DND-41 (cell line): ENCODE results near the gene AMER2.

ENCODE experiments used
- ATAC-seq: fragments of 200-7000 bp; cut with Tn5 transposase; 3 replicates; pipeline ENCODE4 v1.9.1; 2021; ENCODE audit warnings: low read depth; ENCODE audit not compliant: insufficient read depth
- DNase-seq: peaks from one replicate; pipeline ENCODE4 v3.0.0-alpha.2; 2020
- H2AFZ ChIP-seq: 2 replicates; pipeline ENCODE4 v1.6.0; 2012; ENCODE audit warnings: low read depth, low read length
- H3K27ac ChIP-seq: 2 replicates; pipeline ENCODE4 v1.5.1; 2012; ENCODE audit warnings: low read length, inconsistent platforms
- H3K27me3 ChIP-seq: fragments of 200-600 bp; sonication (generic); 2 replicates; pipeline ENCODE4 v1.6.0; 2012; ENCODE audit warnings: low read length, mild to moderate bottlenecking, inconsistent platforms; ENCODE audit not compliant: insufficient read depth, poor library complexity
- H3K36me3 ChIP-seq: 2 replicates; pipeline ENCODE4 v1.5.1; 2012; ENCODE audit warnings: low read length, inconsistent platforms; ENCODE audit not compliant: insufficient read depth
- H3K4me1 ChIP-seq: 2 replicates; pipeline ENCODE4 v1.5.1; 2012; ENCODE audit warnings: mild to moderate bottlenecking, low read length; ENCODE audit not compliant: insufficient read depth
- H3K4me2 ChIP-seq: 2 replicates; pipeline ENCODE4 v1.6.0; 2012; ENCODE audit warnings: mild to moderate bottlenecking, moderate library complexity, low read length, inconsistent platforms; ENCODE audit not compliant: insufficient read depth
- H3K4me3 ChIP-seq, 2 experiments: fragments of 200-600 bp in 1 of 2; shearing (Covaris generic) in 1 of 2; 2 replicates each; pipeline ENCODE4 v1.5.1; 2012 to 2016; ENCODE audit warnings: inconsistent platforms in 2 of 2, low read length in 2 of 2, mild to moderate bottlenecking in 2 of 2, low read depth in 1 of 2, moderate library complexity in 1 of 2
- H3K79me2 ChIP-seq: 2 replicates; pipeline ENCODE4 v1.6.0; 2012; ENCODE audit warnings: low read length, inconsistent platforms; ENCODE audit not compliant: insufficient read depth
- H3K9ac ChIP-seq: 2 replicates; pipeline ENCODE4 v1.6.0; 2012; ENCODE audit warnings: low read depth, mild to moderate bottlenecking, inconsistent platforms, low read length, moderate library complexity
- H3K9me3 ChIP-seq: 2 replicates; pipeline ENCODE4 v1.5.1; 2012; ENCODE audit warnings: low read length, moderate library complexity, mild to moderate bottlenecking, inconsistent platforms; ENCODE audit not compliant: insufficient read depth, severe bottlenecking
- H4K20me1 ChIP-seq: 2 replicates; pipeline ENCODE4 v1.6.0; 2012; ENCODE audit warnings: low read length; ENCODE audit not compliant: insufficient read depth
- CTCF ChIP-seq: IDR thresholded peaks from 2 replicates; pipeline ENCODE4 v1.5.1; 2012; ENCODE audit warnings: borderline replicate concordance, low read length, moderate library complexity, mild to moderate bottlenecking; ENCODE audit not compliant: poor library complexity, severe bottlenecking; ENCODE audit errors: extremely low read depth
- EZH2 ChIP-seq: IDR thresholded peaks from 3 replicates; pipeline ENCODE4 v1.6.1; 2012; ENCODE audit warnings: borderline replicate concordance, low read depth, mild to moderate bottlenecking, moderate library complexity, low read length, inconsistent platforms; ENCODE audit not compliant: severe bottlenecking

Gene AMER2, protein sequence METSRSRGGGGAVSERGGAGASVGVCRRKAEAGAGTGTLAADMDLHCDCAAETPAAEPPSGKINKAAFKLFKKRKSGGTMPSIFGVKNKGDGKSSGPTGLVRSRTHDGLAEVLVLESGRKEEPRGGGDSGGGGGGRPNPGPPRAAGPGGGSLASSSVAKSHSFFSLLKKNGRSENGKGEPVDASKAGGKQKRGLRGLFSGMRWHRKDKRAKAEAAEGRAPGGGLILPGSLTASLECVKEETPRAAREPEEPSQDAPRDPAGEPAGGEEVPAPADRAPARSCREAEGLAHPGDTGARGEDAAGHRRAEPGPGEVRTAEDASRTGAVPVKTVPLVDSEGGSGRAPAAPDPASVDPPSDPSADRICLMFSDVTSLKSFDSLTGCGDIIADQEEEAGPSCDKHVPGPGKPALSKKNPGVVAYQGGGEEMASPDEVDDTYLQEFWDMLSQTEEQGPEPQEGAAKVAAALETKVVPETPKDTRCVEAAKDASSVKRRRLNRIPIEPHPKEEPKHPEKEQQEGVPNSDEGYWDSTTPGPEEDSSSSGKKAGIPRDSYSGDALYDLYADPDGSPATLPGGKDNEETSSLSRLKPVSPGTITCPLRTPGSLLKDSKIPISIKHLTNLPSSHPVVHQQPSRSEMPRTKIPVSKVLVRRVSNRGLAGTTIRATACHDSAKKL

GRCh38 chr13:25171517-25172302 lies at the start of gene AMER2:
TSS of gene AMER2 (minus strand) at chr13:25172288. CDS start at chr13:25171619, 669 bp downstream.
- Histone ChIP-seq H3K27me3 (peaks cover 2% of the 10 kb centered on the region), H3K36me3 (no peaks in the 10 kb centered on the region), H4K20me1 (no peaks in the 10 kb centered on the region), H3K4me2 (no peak within 1 kb of the TSS), H3K4me3 (no peak within 1 kb of the TSS), H2AFZ (no peak within 1 kb of the TSS), H3K9ac (no peak within 1 kb of the TSS), H3K79me2 (no peaks in the 10 kb centered on the region), H3K27ac (no peak within 1 kb of the TSS), H3K9me3 (no peaks in the 10 kb centered on the region), H3K4me1 (no peaks in the 10 kb centered on the region)
- ATAC-seq (no peak), DNase-seq (no peak)
- TF ChIP-seq EZH2 (no peak), CTCF (no peak)

DNA sequence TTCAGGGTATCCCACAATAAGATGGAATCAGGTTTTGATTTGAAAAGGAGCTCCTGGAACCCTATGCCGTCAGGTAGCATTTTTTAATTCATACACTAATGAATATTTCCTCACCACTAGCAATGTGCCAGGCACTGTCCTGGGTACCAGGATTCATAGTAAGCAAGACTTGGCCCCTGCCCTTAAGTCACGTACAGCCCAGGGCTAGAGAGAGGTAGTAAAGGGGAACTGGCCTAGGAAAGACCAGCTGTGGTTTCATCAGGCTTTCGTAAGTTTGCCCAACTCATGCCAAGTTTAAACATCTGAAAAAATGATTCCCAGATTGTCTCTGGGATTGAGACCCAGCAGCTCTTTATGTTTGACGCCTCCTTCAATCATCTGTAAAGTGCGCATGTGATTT lies 45.9 kb upstream of the AMER2 start:
- Histone ChIP-seq H3K4me1 (no peaks in the 10 kb centered on the region), H3K9ac (no peak overlapping the region), H3K27ac (no peak overlapping the region), H3K36me3 (no peaks in the 10 kb centered on the region), H3K27me3 (peaks cover 31% of the 10 kb centered on the region), H4K20me1 (no peaks in the 10 kb centered on the region), H3K4me3 (no peak overlapping the region), H3K9me3 (no peaks in the 10 kb centered on the region), H3K4me2 (no peak overlapping the region), H3K79me2 (no peaks in the 10 kb centered on the region), H2AFZ (no peak overlapping the region)
- no peak for TF ChIP-seq EZH2
- TF ChIP-seq CTCF, result no peak
- ATAC-seq (no peak), DNase-seq (no peak)

- DNase-seq (no peak), ATAC-seq (no peak)
- Histone ChIP-seq H3K79me2 (no peaks in the 10 kb centered on the region), H3K4me1 (no peaks in the 10 kb centered on the region), H3K4me2 (no peak overlapping the region), H4K20me1 (no peaks in the 10 kb centered on the region), H3K36me3 (no peaks in the 10 kb centered on the region), H3K9ac (no peak overlapping the region), H3K27me3 (peaks cover 31% of the 10 kb centered on the region), H3K4me3 (no peak overlapping the region), H2AFZ (no peak overlapping the region), H3K27ac (no peak overlapping the region), H3K9me3 (no peaks in the 10 kb centered on the region)
- TF ChIP-seq EZH2, result no peak
- no peak for TF ChIP-seq CTCF
These were observed 45.2 kb upstream of the AMER2 start for GRCh38 chr13:25217023-25217885.
